Tibial nerve (tissue), 3 donors: ENCODE data around the gene GNB1L.

Source experiments
- POLR2A ChIP-seq, 2 donors: fragments of 450-650 bp; IDR thresholded peaks; one replicate each; pipeline ENCODE4 v1.6.1; 2017; ENCODE audit warnings: antibody characterized with exemption in 2 of 2, mild to moderate bottlenecking in 2 of 2, moderate library complexity in 2 of 2
- TF ChIP-seq, protein P1 (sequence below), 5 experiments: fragments of 200-600 bp in 3 of 5; fragments of 450-650 bp in 2 of 5; sonication (generic) in 3 of 5; IDR thresholded peaks; one replicate each; pipeline ENCODE4 v1.5.1; 2016 to 2019; ENCODE audit warnings: antibody characterized with exemption in 5 of 5, mild to moderate bottlenecking in 3 of 5, moderate library complexity in 2 of 5

GRCh38 chr22:19798003-19798665, 56.5 kb downstream of the GNB1L start:
- TF ChIP-seq, protein P1, sequence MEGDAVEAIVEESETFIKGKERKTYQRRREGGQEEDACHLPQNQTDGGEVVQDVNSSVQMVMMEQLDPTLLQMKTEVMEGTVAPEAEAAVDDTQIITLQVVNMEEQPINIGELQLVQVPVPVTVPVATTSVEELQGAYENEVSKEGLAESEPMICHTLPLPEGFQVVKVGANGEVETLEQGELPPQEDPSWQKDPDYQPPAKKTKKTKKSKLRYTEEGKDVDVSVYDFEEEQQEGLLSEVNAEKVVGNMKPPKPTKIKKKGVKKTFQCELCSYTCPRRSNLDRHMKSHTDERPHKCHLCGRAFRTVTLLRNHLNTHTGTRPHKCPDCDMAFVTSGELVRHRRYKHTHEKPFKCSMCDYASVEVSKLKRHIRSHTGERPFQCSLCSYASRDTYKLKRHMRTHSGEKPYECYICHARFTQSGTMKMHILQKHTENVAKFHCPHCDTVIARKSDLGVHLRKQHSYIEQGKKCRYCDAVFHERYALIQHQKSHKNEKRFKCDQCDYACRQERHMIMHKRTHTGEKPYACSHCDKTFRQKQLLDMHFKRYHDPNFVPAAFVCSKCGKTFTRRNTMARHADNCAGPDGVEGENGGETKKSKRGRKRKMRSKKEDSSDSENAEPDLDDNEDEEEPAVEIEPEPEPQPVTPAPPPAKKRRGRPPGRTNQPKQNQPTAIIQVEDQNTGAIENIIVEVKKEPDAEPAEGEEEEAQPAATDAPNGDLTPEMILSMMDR (IDR thresholded peaks at IDR 0.05): no peak
- no peak for TF ChIP-seq POLR2A (IDR thresholded peaks at IDR 0.05)
